IMR-90 (cell line): ENCODE results near the gene PRR22.

ENCODE experiments used
- BHLHE40 ChIP-seq: fragments of 150-350 bp; IDR thresholded peaks from 2 replicates; pipeline ENCODE4 v1.6.1; 2016; ENCODE audit warnings: mild to moderate bottlenecking, low read depth, low read length
- FOS ChIP-seq: fragments of 150-350 bp; IDR thresholded peaks from 2 replicates; pipeline ENCODE4 v1.6.1; 2016; ENCODE audit warnings: low read depth, low read length
- MAFK ChIP-seq: IDR thresholded peaks from 2 replicates; pipeline ENCODE4 v1.6.1; 2012; ENCODE audit warnings: low read depth, low read length, improper control_type of control experiment
- MAZ ChIP-seq: IDR thresholded peaks from 2 replicates; pipeline ENCODE4 v1.6.1; 2012; ENCODE audit warnings: low read depth, mild to moderate bottlenecking, low read length, improper control_type of control experiment, moderate library complexity, borderline replicate concordance
- MXI1 ChIP-seq: IDR thresholded peaks from 2 replicates; pipeline ENCODE4 v1.6.1; 2012; ENCODE audit warnings: low read depth, mild to moderate bottlenecking, low read length, moderate library complexity, borderline replicate concordance
- POLR2A ChIP-seq: IDR thresholded peaks from 2 replicates; pipeline ENCODE4 v1.6.1; 2012; ENCODE audit warnings: mild to moderate bottlenecking, low read depth, low read length
- RAD21 ChIP-seq: IDR thresholded peaks from 2 replicates; pipeline ENCODE4 v1.6.1; 2012; ENCODE audit warnings: low read length, improper control_type of control experiment
- RFX5 ChIP-seq: IDR thresholded peaks from 2 replicates; pipeline ENCODE4 v1.8.0; 2012; ENCODE audit warnings: low read depth, mild to moderate bottlenecking, low read length, moderate library complexity
- SMC3 ChIP-seq: fragments of 150-350 bp; IDR thresholded peaks from 2 replicates; pipeline ENCODE4 v1.6.1; 2016; ENCODE audit warnings: low read depth, mild to moderate bottlenecking, antibody characterized with exemption, low read length, moderate library complexity
- TF ChIP-seq, protein P1 (sequence below): conservative IDR thresholded peaks from 2 replicates; pipeline ENCODE4 v1.5.1; 2012; ENCODE audit warnings: mild to moderate bottlenecking, low read depth, low read length, improper control_type of control experiment
- TF ChIP-seq, protein P2 (sequence below): fragments of 150-350 bp; IDR thresholded peaks from 2 replicates; pipeline ENCODE4 v1.6.1; 2017; ENCODE audit warnings: mild to moderate bottlenecking, antibody characterized with exemption, low read length, low read depth

DNA sequence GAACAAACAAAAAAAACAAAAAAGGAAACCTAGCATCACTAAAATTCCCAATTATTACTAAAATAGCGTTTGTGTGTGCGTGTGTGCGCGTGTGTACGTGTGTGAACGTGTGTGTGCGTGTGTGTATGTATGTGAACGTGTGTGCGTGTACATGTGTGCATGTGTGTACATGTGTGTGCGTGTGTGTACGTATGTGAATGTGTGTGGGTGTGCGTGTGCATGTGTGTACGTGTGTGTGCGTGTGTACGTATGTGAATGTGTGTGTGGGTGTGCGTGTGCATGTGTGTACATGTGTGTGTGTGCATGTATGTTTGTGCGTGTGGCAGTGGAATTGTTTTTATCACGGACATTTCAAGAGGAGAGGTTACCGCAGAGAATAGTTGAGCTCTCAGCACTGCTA is 42.5 kb downstream of the PRR22 start:
- TF ChIP-seq, protein P1, sequence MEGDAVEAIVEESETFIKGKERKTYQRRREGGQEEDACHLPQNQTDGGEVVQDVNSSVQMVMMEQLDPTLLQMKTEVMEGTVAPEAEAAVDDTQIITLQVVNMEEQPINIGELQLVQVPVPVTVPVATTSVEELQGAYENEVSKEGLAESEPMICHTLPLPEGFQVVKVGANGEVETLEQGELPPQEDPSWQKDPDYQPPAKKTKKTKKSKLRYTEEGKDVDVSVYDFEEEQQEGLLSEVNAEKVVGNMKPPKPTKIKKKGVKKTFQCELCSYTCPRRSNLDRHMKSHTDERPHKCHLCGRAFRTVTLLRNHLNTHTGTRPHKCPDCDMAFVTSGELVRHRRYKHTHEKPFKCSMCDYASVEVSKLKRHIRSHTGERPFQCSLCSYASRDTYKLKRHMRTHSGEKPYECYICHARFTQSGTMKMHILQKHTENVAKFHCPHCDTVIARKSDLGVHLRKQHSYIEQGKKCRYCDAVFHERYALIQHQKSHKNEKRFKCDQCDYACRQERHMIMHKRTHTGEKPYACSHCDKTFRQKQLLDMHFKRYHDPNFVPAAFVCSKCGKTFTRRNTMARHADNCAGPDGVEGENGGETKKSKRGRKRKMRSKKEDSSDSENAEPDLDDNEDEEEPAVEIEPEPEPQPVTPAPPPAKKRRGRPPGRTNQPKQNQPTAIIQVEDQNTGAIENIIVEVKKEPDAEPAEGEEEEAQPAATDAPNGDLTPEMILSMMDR: no peak
- TF ChIP-seq, protein P2, sequence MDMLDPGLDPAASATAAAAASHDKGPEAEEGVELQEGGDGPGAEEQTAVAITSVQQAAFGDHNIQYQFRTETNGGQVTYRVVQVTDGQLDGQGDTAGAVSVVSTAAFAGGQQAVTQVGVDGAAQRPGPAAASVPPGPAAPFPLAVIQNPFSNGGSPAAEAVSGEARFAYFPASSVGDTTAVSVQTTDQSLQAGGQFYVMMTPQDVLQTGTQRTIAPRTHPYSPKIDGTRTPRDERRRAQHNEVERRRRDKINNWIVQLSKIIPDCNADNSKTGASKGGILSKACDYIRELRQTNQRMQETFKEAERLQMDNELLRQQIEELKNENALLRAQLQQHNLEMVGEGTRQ: no peak
- TF ChIP-seq FOS (no peak), RAD21 (no peak), POLR2A (no peak), BHLHE40 (no peak), MXI1 (no peak), RFX5 (no peak), MAZ (no peak), MAFK (no peak), SMC3 (no peak)
